HEK293 (cell line): ENCODE results near the gene GNL2.

Experiments
- CTCF ChIA-PET: fragments of 350-600 bp; formaldehyde crosslinking; extraction: SDS; loops from one replicate; lab custom pipeline; 2021; ENCODE audit warnings: antibody characterized with exemption; lab: Yijun Ruan, JAX
- POLR2A ChIA-PET: fragments of 300-600 bp; formaldehyde crosslinking; extraction: SDS; loops from one replicate; lab custom pipeline; 2020; ENCODE audit warnings: antibody characterized with exemption, inconsistent platforms; lab: Yijun Ruan, JAX
- H3K27ac ChIP-seq: fragments of 200-500 bp; sonication (Bioruptor generic); 2 replicates; pipeline ENCODE4 v1.5.1; 2014; ENCODE audit warnings: low read depth, low read length, control low read depth, inconsistent platforms; ENCODE audit errors: extremely low read depth
- H3K36me3 ChIP-seq, 2 experiments: fragments of 200-500 bp in 1 of 2; sonication (Bioruptor generic) in 1 of 2; 1 replicate in 1 of 2; 2 replicates in 1 of 2; pipeline ENCODE4 v1.5.1; 2014 to 2017; ENCODE audit warnings: inconsistent platforms in 2 of 2, low read length in 2 of 2; ENCODE audit not compliant: control insufficient read depth in 2 of 2, insufficient read depth in 1 of 2
- H3K4me1 ChIP-seq: fragments of 200-500 bp; sonication (Bioruptor generic); 2 replicates; pipeline ENCODE4 v1.5.1; 2014; ENCODE audit warnings: mild to moderate bottlenecking, low read length, inconsistent platforms; ENCODE audit not compliant: control insufficient read depth, insufficient read depth
- H3K4me3 ChIP-seq: 2 replicates; pipeline ENCODE4 v1.5.1; 2011; ENCODE audit warnings: low read depth, mild to moderate bottlenecking, control low read depth, low read length, moderate library complexity
- H3K9me3 ChIP-seq: fragments of 200-500 bp; sonication (Bioruptor generic); 2 replicates; pipeline ENCODE4 v1.5.1; 2014; ENCODE audit warnings: low read depth, low read length, inconsistent platforms; ENCODE audit not compliant: control insufficient read depth, insufficient read depth
- GLI4 ChIP-seq: fragments of 450-650 bp; formaldehyde crosslinking; IDR thresholded peaks from 2 replicates; pipeline ENCODE4 v1.5.1; 2016; ENCODE audit warnings: missing biosample characterization, missing genetic modification characterization
- GLIS1 ChIP-seq: fragments of 450-650 bp; formaldehyde crosslinking; IDR thresholded peaks from 2 replicates; pipeline ENCODE4 v1.5.1; 2016; ENCODE audit warnings: missing biosample characterization, missing genetic modification characterization
- HOXC10 ChIP-seq: sonication (generic); formaldehyde crosslinking; IDR thresholded peaks from 2 replicates; pipeline ENCODE4 v1.8.1; 2023; ENCODE audit warnings: mild to moderate bottlenecking, missing genetic modification reagents
- SP3 ChIP-seq: fragments of 450-650 bp; formaldehyde crosslinking; IDR thresholded peaks from 2 replicates; pipeline ENCODE4 v1.5.1; 2016; ENCODE audit warnings: missing biosample characterization, missing genetic modification characterization
- TCF7L2 ChIP-seq: IDR thresholded peaks from 2 replicates; pipeline ENCODE4 v1.6.1; 2011; ENCODE audit warnings: low read depth, mild to moderate bottlenecking, inconsistent platforms, low read length, moderate library complexity, borderline replicate concordance
- ZBTB8A ChIP-seq: fragments of 450-650 bp; formaldehyde crosslinking; IDR thresholded peaks from 2 replicates; pipeline ENCODE4 v1.5.1; 2016; ENCODE audit warnings: missing biosample characterization, missing genetic modification characterization
- ZFHX2 ChIP-seq: fragments of 450-650 bp; formaldehyde crosslinking; conservative IDR thresholded peaks from 2 replicates; pipeline ENCODE4 v1.5.1; 2016; ENCODE audit warnings: missing biosample characterization, missing genetic modification characterization
- ZFP37 ChIP-seq: fragments of 450-650 bp; formaldehyde crosslinking; IDR thresholded peaks from 2 replicates; pipeline ENCODE4 v1.5.1; 2016; ENCODE audit warnings: missing biosample characterization, missing genetic modification characterization
- ZIC2 ChIP-seq: fragments of 450-650 bp; formaldehyde crosslinking; IDR thresholded peaks from 2 replicates; pipeline ENCODE4 v1.5.1; 2016; ENCODE audit warnings: missing biosample characterization, missing genetic modification characterization
- ZNF16 ChIP-seq: fragments of 450-650 bp; formaldehyde crosslinking; IDR thresholded peaks from 2 replicates; pipeline ENCODE4 v1.5.1; 2016; ENCODE audit warnings: low read depth, missing biosample characterization, missing genetic modification characterization
- ZNF221 ChIP-seq: fragments of 450-650 bp; formaldehyde crosslinking; IDR thresholded peaks from 2 replicates; pipeline ENCODE4 v1.5.1; 2017; ENCODE audit warnings: missing biosample characterization, missing genetic modification characterization, borderline replicate concordance
- ZNF266 ChIP-seq: fragments of 450-650 bp; formaldehyde crosslinking; IDR thresholded peaks from 2 replicates; pipeline ENCODE4 v1.5.1; 2016; ENCODE audit warnings: missing biosample characterization, missing genetic modification characterization, low read depth
- ZNF350 ChIP-seq: fragments of 450-650 bp; formaldehyde crosslinking; IDR thresholded peaks from 2 replicates; pipeline ENCODE4 v1.5.0; 2017; ENCODE audit warnings: missing biosample characterization, mild to moderate bottlenecking, missing genetic modification characterization
- ZNF654 ChIP-seq: fragments of 450-650 bp; formaldehyde crosslinking; IDR thresholded peaks from 2 replicates; pipeline ENCODE4 v1.5.1; 2016; ENCODE audit warnings: low read depth, missing biosample characterization, missing genetic modification characterization
- ZNF707 ChIP-seq: fragments of 450-650 bp; formaldehyde crosslinking; IDR thresholded peaks from 2 replicates; pipeline ENCODE4 v1.5.1; 2016; ENCODE audit warnings: missing biosample characterization, missing genetic modification characterization
- TF ChIP-seq, protein P1 (sequence below): sonication (generic); formaldehyde crosslinking; IDR thresholded peaks from 2 replicates; pipeline ENCODE4 v1.8.1; 2022; ENCODE audit warnings: mild to moderate bottlenecking, moderate library complexity, missing genetic modification reagents
- TF ChIP-seq, protein P2 (sequence below): fragments of 450-650 bp; formaldehyde crosslinking; IDR thresholded peaks from 2 replicates; pipeline ENCODE4 v1.5.1; 2016; ENCODE audit warnings: missing biosample characterization, missing genetic modification characterization
- TF ChIP-seq, protein P3 (sequence below): fragments of 450-650 bp; formaldehyde crosslinking; IDR thresholded peaks from 2 replicates; pipeline ENCODE4 v1.5.1; 2016; ENCODE audit warnings: missing biosample characterization, missing genetic modification characterization
- TF ChIP-seq, protein P4 (sequence below): fragments of 450-650 bp; formaldehyde crosslinking; IDR thresholded peaks from 2 replicates; pipeline ENCODE4 v1.5.1; 2016; ENCODE audit warnings: missing biosample characterization, missing genetic modification characterization

GNL2 gene

DNA sequence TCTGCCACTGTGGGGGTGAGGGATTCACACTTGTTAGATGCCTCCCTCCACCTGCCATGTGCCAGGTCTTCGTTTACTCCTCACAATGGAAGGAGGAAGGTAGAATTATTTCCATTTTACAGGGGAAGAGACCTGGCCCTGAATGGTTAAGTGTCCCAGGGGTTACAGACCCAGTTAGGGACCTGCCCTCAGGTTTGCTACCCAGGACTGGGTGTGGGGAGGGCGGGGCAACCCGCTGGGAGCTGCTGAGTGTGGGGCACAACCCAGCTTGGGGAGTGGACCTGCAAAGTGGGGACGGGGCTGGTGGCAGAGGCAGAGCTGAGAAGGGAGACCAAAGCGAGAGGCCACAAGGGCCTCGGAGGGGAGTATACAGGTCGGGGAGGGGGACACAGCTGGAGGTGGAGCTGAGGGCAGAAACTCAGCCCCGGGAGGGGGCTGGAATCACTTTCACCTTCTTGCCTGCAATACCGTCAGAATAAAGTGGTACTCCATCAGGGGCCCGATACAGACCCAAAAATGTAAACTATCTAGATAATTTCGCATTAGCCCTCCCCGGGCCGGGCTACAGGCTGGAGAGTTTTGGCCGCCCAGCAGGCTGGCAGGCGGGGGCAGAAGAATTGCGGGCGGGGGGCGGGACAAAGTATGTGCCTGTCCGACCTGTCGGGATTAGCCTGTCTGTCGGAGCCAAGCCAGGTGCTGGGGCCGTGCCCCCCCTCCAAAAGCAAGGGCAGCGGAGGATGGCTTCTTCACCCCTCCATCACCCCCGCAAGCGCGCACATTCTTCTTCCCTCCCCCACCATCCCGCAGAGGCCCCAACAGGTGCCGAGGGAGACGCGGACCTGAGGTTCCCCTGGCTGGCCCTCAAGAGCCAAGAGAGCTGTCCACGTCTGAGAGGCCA lies 37.6 kb upstream of the GNL2 start (continued):
- TF ChIP-seq SP3 (no peak), ZNF16 (no peak), TCF7L2 (no peak), ZFP37 (tag by site-specific recombination) (no peak), ZNF707 (tag by site-specific recombination) (no peak)

DNA sequence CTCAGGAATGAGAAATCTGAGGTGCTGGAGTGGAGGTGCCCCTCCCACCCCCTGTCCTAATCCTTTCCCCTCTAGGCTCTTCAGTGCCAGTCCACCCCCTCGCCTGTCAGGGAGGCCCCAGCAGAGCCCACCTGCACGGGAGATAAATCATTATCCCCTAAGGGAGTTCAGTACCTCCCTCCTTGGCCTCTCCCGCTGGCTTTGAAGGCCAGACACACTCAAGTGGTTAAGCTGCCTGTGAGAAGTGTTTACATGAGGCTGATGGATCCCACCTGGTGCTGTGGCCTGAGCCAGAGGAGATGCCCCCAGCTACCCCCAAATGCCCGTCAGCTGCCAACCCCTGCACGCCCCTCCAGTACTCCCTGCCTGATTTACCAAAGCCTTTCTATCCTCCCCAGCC lies 35.3 kb upstream of the GNL2 start:
- ChIA-PET POLR2A (no interaction called here), CTCF (interaction anchor here (1.6 kb wide), 1 partner anchor 51 kb away, joined by 4 read pairs; no protein-coding TSS in a partner anchor)
- no peaks in the 10 kb centered on the region for H3K9me3 ChIP-seq
- TF ChIP-seq ZBTB8A (tag by site-specific recombination) (no peak), ZIC2 (peak; percentile 43; the same call in 1 of the 2 replicates), ZNF221 (tag by site-specific recombination) (no peak), ZNF350 (tag by site-specific recombination) (no peak), ZFHX2 (tag by site-specific recombination) (no peak), GLIS1 (tag by site-specific recombination) (peak; percentile 80), ZNF654 (tag by site-specific recombination) (no peak), ZNF266 (tag by site-specific recombination) (no peak), HOXC10 (CRISPR knock-in tag) (no peak), GLI4 (tag by site-specific recombination) (no peak)
- TF ChIP-seq, protein P1, sequence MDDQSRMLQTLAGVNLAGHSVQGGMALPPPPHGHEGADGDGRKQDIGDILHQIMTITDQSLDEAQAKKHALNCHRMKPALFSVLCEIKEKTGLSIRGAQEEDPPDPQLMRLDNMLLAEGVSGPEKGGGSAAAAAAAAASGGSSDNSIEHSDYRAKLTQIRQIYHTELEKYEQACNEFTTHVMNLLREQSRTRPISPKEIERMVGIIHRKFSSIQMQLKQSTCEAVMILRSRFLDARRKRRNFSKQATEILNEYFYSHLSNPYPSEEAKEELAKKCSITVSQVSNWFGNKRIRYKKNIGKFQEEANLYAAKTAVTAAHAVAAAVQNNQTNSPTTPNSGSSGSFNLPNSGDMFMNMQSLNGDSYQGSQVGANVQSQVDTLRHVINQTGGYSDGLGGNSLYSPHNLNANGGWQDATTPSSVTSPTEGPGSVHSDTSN (CRISPR knock-in tag) = no peak
- TF ChIP-seq, protein P2, sequence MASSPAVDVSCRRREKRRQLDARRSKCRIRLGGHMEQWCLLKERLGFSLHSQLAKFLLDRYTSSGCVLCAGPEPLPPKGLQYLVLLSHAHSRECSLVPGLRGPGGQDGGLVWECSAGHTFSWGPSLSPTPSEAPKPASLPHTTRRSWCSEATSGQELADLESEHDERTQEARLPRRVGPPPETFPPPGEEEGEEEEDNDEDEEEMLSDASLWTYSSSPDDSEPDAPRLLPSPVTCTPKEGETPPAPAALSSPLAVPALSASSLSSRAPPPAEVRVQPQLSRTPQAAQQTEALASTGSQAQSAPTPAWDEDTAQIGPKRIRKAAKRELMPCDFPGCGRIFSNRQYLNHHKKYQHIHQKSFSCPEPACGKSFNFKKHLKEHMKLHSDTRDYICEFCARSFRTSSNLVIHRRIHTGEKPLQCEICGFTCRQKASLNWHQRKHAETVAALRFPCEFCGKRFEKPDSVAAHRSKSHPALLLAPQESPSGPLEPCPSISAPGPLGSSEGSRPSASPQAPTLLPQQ (tag by site-specific recombination) = no peak
- TF ChIP-seq, protein P3, sequence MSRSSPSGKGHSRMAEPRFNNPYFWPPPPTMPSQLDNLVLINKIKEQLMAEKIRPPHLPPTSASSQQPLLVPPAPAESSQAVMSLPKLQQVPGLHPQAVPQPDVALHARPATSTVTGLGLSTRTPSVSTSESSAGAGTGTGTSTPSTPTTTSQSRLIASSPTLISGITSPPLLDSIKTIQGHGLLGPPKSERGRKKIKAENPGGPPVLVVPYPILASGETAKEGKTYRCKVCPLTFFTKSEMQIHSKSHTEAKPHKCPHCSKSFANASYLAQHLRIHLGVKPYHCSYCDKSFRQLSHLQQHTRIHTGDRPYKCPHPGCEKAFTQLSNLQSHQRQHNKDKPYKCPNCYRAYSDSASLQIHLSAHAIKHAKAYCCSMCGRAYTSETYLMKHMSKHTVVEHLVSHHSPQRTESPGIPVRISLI (tag by site-specific recombination) = no peak
- TF ChIP-seq, protein P4, sequence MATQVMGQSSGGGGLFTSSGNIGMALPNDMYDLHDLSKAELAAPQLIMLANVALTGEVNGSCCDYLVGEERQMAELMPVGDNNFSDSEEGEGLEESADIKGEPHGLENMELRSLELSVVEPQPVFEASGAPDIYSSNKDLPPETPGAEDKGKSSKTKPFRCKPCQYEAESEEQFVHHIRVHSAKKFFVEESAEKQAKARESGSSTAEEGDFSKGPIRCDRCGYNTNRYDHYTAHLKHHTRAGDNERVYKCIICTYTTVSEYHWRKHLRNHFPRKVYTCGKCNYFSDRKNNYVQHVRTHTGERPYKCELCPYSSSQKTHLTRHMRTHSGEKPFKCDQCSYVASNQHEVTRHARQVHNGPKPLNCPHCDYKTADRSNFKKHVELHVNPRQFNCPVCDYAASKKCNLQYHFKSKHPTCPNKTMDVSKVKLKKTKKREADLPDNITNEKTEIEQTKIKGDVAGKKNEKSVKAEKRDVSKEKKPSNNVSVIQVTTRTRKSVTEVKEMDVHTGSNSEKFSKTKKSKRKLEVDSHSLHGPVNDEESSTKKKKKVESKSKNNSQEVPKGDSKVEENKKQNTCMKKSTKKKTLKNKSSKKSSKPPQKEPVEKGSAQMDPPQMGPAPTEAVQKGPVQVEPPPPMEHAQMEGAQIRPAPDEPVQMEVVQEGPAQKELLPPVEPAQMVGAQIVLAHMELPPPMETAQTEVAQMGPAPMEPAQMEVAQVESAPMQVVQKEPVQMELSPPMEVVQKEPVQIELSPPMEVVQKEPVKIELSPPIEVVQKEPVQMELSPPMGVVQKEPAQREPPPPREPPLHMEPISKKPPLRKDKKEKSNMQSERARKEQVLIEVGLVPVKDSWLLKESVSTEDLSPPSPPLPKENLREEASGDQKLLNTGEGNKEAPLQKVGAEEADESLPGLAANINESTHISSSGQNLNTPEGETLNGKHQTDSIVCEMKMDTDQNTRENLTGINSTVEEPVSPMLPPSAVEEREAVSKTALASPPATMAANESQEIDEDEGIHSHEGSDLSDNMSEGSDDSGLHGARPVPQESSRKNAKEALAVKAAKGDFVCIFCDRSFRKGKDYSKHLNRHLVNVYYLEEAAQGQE = no peak
- no peaks in the 10 kb centered on the region for H3K36me3 ChIP-seq
- H3K4me1 ChIP-seq = no peaks in the 10 kb centered on the region
- no peak overlapping the region for H3K4me3 ChIP-seq
- H3K27ac ChIP-seq = no peak overlapping the region
